Measurements from ENCODE around the gene CYREN. TPM values are rescaled to one million over a fixed set of nuclear protein-coding genes. Genes with fewer than 3 reads are reported as not detected.

CYREN gene
- total RNA-seq, 2 experiments from 2014 or later = 69.4 to 81.9 TPM

DNA sequence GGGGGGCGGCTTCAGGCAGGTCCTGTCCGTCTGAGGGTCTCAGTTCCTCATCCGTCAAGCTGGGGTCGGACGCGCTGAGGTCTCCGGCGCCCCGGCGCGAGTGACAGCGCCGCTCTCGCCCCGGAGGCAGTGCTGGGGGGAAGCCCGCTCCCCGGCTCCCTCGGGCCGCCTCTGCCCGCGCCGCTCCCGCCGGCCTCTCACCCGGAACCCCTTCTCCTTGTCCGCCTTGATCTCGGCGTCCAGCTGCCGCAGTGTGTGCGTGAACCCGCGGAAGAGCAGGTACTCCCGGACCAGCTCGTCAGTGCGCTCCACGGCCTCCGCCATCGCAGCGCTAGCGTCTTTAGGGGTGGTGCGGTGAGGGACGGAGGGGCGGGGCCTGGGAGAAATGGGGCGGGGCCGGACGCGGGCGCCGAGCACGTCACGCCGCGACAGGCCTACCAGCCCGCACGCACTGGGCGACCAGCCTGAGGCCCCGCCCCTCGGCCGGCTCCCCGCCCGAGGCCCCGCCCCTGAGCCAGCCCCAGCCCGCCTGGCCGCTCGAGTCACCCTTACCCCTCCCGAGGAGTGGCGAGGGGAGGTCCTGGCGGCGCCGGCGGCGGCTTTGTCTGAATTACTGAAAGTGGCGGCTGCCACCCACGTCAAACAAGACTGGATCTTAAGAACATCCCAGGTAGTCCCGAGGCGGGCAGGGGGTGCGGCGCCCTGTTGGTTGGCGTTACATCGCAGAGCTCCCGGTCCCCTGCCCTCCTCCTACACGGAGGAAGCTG is 40.9 kb upstream of the CYREN start, which contains the start of gene WDR91:
Gene WDR91, minus strand, starts transcription at position 348 of the 767 bp plus-strand sequence. Its CDS starts 24 bp downstream, at position 324.
- ChIA-PET CTCF (ENCODE audit: unreplicated experiment) (interaction anchor here (0.9 kb wide), 1 partner anchor 23 kb away, joined by 3 read pairs; no protein-coding TSS in a partner anchor), POLR2A (no interaction called here)
- Histone ChIP-seq H3K4me3 (ENCODE audit: low read depth, low read length, poor library complexity, severe bottlenecking) (peak within 1 kb of the TSS; percentile 82), H3K79me2 (ENCODE audit: insufficient read depth, low read depth, low read length) (no peaks in the 10 kb centered on the region), H4K20me1 (ENCODE audit: insufficient read depth, low read length) (no peaks in the 10 kb centered on the region), H3K36me3 (ENCODE audit: insufficient read depth, low read length) (no peaks in the 10 kb centered on the region), H3K9me2 (ENCODE audit: insufficient read depth, low read length) (no peaks in the 10 kb centered on the region), H3K4me2 (ENCODE audit: low read length) (peak within 1 kb of the TSS; percentile 98), H2AFZ (ENCODE audit: low read length) (peak within 1 kb of the TSS; percentile 95), H3K4me1 (ENCODE audit: insufficient read depth, low read length, poor library complexity, severe bottlenecking) (peaks cover 6% of the 10 kb centered on the region), H3K9me3 (ENCODE audit: low read length) (no peaks in the 10 kb centered on the region), H3K27ac (ENCODE audit: low read depth, low read length, poor library complexity, severe bottlenecking) (no peak within 1 kb of the TSS)
- intact Hi-C loops (cut with micrococcal nuclease; ENCODE audit: unreplicated experiment) = loop anchor here (1.0 kb wide), 1 partner anchor 41 kb away; the partner anchor contains the start of gene CYREN
- no TSS peak for BruUV-seq (replicated peaks)
- DNase-seq (ENCODE audit: low spot score) = peak; percentile 93
- TF ChIP-seq EZH2phosphoT487 (IDR thresholded peaks at IDR 0.05; ENCODE audit: borderline replicate concordance, low read depth, low read length) = no peak
- TF ChIP-seq, protein P1, sequence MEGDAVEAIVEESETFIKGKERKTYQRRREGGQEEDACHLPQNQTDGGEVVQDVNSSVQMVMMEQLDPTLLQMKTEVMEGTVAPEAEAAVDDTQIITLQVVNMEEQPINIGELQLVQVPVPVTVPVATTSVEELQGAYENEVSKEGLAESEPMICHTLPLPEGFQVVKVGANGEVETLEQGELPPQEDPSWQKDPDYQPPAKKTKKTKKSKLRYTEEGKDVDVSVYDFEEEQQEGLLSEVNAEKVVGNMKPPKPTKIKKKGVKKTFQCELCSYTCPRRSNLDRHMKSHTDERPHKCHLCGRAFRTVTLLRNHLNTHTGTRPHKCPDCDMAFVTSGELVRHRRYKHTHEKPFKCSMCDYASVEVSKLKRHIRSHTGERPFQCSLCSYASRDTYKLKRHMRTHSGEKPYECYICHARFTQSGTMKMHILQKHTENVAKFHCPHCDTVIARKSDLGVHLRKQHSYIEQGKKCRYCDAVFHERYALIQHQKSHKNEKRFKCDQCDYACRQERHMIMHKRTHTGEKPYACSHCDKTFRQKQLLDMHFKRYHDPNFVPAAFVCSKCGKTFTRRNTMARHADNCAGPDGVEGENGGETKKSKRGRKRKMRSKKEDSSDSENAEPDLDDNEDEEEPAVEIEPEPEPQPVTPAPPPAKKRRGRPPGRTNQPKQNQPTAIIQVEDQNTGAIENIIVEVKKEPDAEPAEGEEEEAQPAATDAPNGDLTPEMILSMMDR (conservative IDR thresholded peaks at IDR 0.05; ENCODE audit: low read length) = peak; percentile 51

DNA sequence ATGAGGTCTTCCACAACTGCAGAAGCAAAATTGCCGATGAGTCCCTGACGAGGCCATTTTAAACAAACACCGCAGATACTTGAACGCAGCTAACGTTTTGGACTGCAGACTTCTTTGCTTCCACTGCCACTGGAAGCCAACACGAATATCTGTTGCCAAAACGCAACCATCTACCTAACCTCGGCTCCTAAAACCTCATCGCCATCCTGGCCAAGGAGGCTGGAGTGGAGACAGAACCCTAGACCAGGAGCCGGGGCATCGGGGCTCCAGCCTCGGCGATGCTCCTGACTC is 40.3 kb upstream of the CYREN start:
- H3K4me3 ChIP-seq (ENCODE audit: low read depth, low read length, poor library complexity, severe bottlenecking) = peak overlapping the region; percentile 82
- TF ChIP-seq, protein P1 (conservative IDR thresholded peaks at IDR 0.05; ENCODE audit: low read length) = no peak
- no peak for TF ChIP-seq EZH2phosphoT487 (IDR thresholded peaks at IDR 0.05; ENCODE audit: borderline replicate concordance, low read depth, low read length)
- no peaks in the 10 kb centered on the region for H3K36me3 ChIP-seq (ENCODE audit: insufficient read depth, low read length)
- H3K27ac ChIP-seq (ENCODE audit: low read depth, low read length, poor library complexity, severe bottlenecking) = no peak overlapping the region
- no TSS peak for BruUV-seq (replicated peaks)
- peak overlapping the region; percentile 86 for H3K4me2 ChIP-seq (ENCODE audit: low read length)
- H3K79me2 ChIP-seq (ENCODE audit: insufficient read depth, low read depth, low read length) = no peaks in the 10 kb centered on the region
- no peaks in the 10 kb centered on the region for H3K9me3 ChIP-seq (ENCODE audit: low read length)
- ChIA-PET CTCF (ENCODE audit: unreplicated experiment) (interaction anchor here (0.9 kb wide), 1 partner anchor 23 kb away, joined by 3 read pairs; no protein-coding TSS in a partner anchor), POLR2A (interaction anchor here (0.8 kb wide), 1 partner anchor 37 kb away, joined by 5 read pairs; no protein-coding TSS in a partner anchor)
- H3K4me1 ChIP-seq (ENCODE audit: insufficient read depth, low read length, poor library complexity, severe bottlenecking) = peaks cover 6% of the 10 kb centered on the region
- no peaks in the 10 kb centered on the region for H3K9me2 ChIP-seq (ENCODE audit: insufficient read depth, low read length)
- DNase-seq (ENCODE audit: low spot score) = no peak
- intact Hi-C loops (cut with micrococcal nuclease; ENCODE audit: unreplicated experiment) = loop anchor here (1.0 kb wide), 1 partner anchor 41 kb away; the partner anchor contains the start of gene CYREN
- H2AFZ ChIP-seq (ENCODE audit: low read length) = peak overlapping the region; percentile 77
- H4K20me1 ChIP-seq (ENCODE audit: insufficient read depth, low read length) = no peaks in the 10 kb centered on the region
